Mucosa of rectum (tissue), 2 donors: ENCODE data around the gene CDY2A.
"Not testable (repeated sequence)": the region's sequence is repeated elsewhere in the genome, so short reads cannot be mapped to it uniquely, and the experiment has no call there.

ENCODE experiments used
- H3K27ac ChIP-seq, 2 donors: one replicate each; pipeline ENCODE4 v1.7.0; 2013; ENCODE audit warnings: inconsistent platforms in 2 of 2, low read depth in 2 of 2, low read length in 2 of 2
- H3K27me3 ChIP-seq, 2 donors: one replicate each; pipeline ENCODE4 v1.7.0; 2013; ENCODE audit warnings: low read length in 2 of 2; ENCODE audit not compliant: control insufficient read depth in 2 of 2, insufficient read depth in 2 of 2
- H3K36me3 ChIP-seq, 2 donors: one replicate each; pipeline ENCODE4 v1.7.0; 2013; ENCODE audit warnings: low read length in 2 of 2; ENCODE audit not compliant: control insufficient read depth in 2 of 2, insufficient read depth in 2 of 2
- H3K4me1 ChIP-seq, 2 donors: one replicate each; pipeline ENCODE4 v1.7.0; 2013; ENCODE audit warnings: low read length in 2 of 2, mild to moderate bottlenecking in 1 of 2; ENCODE audit not compliant: control insufficient read depth in 2 of 2, insufficient read depth in 2 of 2
- H3K4me3 ChIP-seq, 2 donors: one replicate each; pipeline ENCODE4 v1.7.0; 2013; ENCODE audit warnings: low read length in 2 of 2
- H3K9ac ChIP-seq, 2 donors: one replicate each; pipeline ENCODE4 v1.7.0; 2013; ENCODE audit warnings: low read length in 2 of 2, low read depth in 1 of 2, mild to moderate bottlenecking in 1 of 2
- H3K9me3 ChIP-seq, 2 donors: one replicate each; pipeline ENCODE4 v1.7.0; 2013; ENCODE audit warnings: low read length in 2 of 2; ENCODE audit not compliant: control insufficient read depth in 2 of 2
- donor health status: healthy.
- donor health status: Normal muscosa, but diverticular disease.

CDY2A gene, protein sequence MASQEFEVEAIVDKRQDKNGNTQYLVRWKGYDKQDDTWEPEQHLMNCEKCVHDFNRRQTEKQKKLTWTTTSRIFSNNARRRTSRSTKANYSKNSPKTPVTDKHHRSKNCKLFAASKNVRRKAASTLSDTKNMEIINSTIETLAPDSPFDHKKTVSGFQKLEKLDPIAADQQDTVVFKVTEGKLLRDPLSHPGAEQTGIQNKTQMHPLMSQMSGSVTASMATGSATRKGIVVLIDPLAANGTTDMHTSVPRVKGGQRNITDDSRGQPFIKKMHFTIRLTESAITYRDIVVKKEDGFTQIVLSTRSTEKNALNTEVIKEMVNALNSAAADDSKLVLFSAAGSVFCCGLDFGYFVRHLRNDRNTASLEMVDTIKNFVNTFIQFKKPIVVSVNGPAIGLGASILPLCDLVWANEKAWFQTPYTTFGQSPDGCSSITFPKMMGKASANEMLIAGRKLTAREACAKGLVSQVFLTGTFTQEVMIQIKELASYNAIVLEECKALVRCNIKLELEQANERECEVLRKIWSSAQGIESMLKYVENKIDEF

DNA sequence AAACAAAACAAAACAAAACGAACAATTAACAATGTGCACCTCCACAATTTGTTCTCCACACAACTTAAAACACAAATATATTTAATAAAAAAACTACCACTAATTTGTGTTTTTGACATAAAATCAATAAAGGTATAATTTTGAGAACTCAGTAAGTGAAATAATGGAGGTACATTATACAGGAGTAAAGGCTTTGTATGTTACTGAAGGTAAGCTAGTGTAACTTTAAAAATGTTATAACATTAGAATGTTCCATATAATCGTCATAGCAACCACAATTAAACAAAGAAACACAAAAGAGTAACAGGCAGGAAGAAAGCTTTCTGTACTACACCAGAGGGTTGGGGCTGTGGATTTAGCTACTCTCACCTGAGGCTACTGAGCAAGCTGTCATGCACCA lies at the start of gene CDY2A:
Gene CDY2A, plus strand, starts transcription at position 301 of the 400 bp plus-strand sequence. CDS start 328 bp downstream, outside the sequence.
- H3K4me1 ChIP-seq, H3K9me3 ChIP-seq, H3K4me3 ChIP-seq, H3K36me3 ChIP-seq, H3K27me3 ChIP-seq, H3K27ac ChIP-seq, H3K9ac ChIP-seq: not testable (repeated sequence)

DNA sequence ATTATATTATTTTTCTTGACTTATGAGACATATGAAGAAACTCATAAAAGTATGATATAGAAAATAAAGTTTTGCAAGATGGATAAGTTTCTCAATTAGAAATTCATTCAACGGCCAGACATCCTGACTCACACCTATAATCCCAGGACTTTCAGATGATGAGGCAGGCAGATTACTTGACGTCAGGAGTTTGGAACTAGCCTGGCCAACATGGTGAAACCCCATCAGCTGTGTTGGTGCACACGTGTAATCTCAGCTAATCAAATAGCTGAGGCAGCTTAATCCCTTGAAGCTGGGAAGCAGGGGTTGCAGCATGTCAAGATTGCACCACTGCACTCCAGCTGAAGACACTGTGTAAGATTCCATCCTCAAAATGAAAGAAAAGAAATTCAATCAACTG lies 28.0 kb upstream of the CDY2A start:
- H3K4me1 ChIP-seq, H3K9ac ChIP-seq, H3K27ac ChIP-seq, H3K27me3 ChIP-seq, H3K4me3 ChIP-seq, H3K9me3 ChIP-seq, H3K36me3 ChIP-seq: not testable (repeated sequence)

DNA sequence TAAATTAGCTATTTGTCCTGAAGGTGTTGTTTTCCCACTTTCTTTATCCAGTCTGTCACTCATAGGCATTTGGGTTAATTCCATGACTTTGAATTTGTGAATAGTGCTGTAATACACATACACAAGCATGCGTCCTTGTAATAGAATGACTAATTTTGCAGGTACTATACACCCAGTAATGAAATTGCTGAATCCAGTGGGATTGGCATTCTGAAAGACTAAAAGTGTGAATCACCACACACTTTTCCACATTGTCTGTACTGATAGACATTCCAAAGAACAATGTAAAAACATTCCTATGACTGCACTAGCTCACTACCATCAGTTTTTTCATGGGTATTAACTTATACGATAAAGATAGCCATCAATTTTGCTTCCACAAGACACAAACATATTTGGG lies 27.3 kb upstream of the CDY2A start:
- H3K9me3 ChIP-seq, H3K4me3 ChIP-seq, H3K4me1 ChIP-seq, H3K27me3 ChIP-seq, H3K27ac ChIP-seq, H3K9ac ChIP-seq, H3K36me3 ChIP-seq: not testable (repeated sequence)

DNA sequence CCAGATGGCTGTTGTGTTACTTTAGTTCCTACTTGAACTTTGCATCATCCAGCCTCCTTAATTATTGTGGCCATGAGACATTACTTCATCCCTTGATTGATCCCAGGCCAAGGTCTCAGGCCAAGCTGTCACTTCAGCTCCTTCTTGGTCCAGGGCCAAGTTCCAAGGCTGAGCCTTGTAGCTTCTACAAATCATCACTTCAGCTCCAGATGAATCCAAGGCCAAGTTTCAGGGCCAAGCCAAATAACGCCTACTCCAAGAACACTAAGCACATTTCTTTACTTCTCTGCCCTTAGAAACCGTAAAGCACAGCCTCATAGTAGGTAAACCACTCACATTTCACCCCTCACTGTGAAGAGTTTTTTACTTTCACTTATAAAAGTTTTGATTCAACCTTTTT lies 1.7 kb upstream of the CDY2A start:
- not testable (repeated sequence) for H3K9ac ChIP-seq, H3K36me3 ChIP-seq, H3K4me1 ChIP-seq, H3K27ac ChIP-seq, H3K27me3 ChIP-seq, H3K4me3 ChIP-seq, H3K9me3 ChIP-seq

DNA sequence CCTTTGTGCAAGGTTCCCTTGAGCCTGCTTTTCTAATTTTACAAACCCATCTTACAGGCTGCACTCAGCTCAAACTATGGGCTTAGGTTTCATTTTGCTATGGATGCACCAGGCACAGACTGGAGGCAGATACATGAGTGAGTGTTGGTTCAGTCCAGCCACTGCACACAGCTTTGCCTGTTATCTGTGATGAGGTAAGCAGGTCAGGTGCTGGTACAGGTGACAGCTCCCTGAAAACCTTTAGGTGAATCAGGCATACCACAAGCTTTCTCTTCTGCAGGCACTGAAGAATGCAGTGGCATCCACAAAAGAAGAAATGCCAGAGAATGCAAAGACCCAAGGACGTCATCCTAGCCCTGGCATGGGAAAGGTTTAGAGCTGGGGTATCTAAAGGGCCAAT lies 3.3 kb downstream of the CDY2A start:
- H3K9ac ChIP-seq, H3K4me3 ChIP-seq, H3K4me1 ChIP-seq, H3K9me3 ChIP-seq, H3K36me3 ChIP-seq, H3K27ac ChIP-seq, H3K27me3 ChIP-seq: not testable (repeated sequence)

- not testable (repeated sequence) for H3K27ac ChIP-seq, H3K4me1 ChIP-seq, H3K9me3 ChIP-seq
These were observed 4.6 kb downstream of the CDY2A start for GRCh38 chrY:18030178-18030577.

GRCh38 chrY:18034100-18034814 lies 8.7 kb downstream of the CDY2A start:
- not testable (repeated sequence) for H3K27me3 ChIP-seq, H3K9ac ChIP-seq, H3K4me1 ChIP-seq, H3K9me3 ChIP-seq, H3K4me3 ChIP-seq, H3K36me3 ChIP-seq, H3K27ac ChIP-seq

More at GRCh38 chrY:18030178-18030577, 4.6 kb downstream of the CDY2A start:
- not testable (repeated sequence) for H3K4me3 ChIP-seq, H3K36me3 ChIP-seq, H3K9ac ChIP-seq, H3K27me3 ChIP-seq

GRCh38 chrY:18034864-18035263 lies 9.3 kb downstream of the CDY2A start:
- not testable (repeated sequence) for H3K36me3 ChIP-seq, H3K27me3 ChIP-seq, H3K9ac ChIP-seq, H3K4me3 ChIP-seq, H3K4me1 ChIP-seq, H3K9me3 ChIP-seq, H3K27ac ChIP-seq

GRCh38 chrY:18044990-18045389 lies 19.4 kb downstream of the CDY2A start:
- H3K4me3 ChIP-seq, H3K36me3 ChIP-seq, H3K4me1 ChIP-seq, H3K27ac ChIP-seq, H3K27me3 ChIP-seq, H3K9ac ChIP-seq, H3K9me3 ChIP-seq: not testable (repeated sequence)

DNA sequence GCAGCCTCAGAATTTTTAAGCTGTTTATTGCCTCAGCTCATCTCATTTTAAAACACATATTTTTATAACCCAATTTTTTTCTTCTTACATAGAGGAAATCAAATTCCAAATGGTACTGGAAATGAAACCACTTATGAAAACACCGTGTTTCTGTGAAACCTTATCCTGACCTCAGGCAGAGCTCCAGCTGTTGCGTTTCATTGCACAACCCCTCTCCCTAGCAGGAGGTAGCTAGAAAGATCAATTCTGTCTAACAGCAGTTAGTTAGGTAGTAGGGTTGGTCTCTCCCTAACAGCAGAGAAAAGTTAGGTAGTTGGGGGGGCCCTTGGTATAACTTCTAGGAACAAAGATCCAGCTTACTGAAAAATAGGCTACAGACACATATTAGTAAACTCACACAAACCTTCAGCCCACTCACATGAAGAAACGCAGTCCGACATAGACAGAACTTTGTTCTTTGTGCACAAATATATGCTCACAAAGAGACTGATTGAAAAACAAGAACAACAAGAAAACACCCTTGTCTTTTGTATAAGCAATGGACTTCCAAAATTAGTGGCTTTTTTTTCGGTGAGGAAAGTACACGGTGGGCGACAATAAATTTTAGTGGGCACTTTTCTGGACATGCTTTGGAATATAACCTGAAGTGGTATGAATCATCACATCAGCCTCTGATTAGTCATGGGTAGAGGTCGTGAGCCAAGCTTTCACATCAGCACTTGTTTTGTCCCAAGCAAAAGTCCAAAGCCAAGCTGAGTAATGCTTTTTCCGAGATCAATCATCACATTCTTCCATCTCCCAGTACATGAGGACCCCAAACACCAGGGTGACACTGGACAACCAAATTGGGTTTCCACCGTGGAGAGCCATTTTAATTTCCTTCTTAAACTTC lies 22.8 kb downstream of the CDY2A start:
- not testable (repeated sequence) for H3K9ac ChIP-seq, H3K27ac ChIP-seq, H3K36me3 ChIP-seq, H3K9me3 ChIP-seq, H3K27me3 ChIP-seq, H3K4me3 ChIP-seq, H3K4me1 ChIP-seq
